KMS-11 (cell line): ENCODE data around the gene NEDD4L.
A peak's percentile ranks its signal among the peaks of the same experiment; 100 is the strongest.

Experiments used
- H2AFZ ChIP-seq: fragments of 200-600 bp; sonication (generic); 2 replicates; pipeline ENCODE4 v1.6.1; 2016; ENCODE audit warnings: antibody characterized with exemption, mixed run types, low read depth
- H3K27ac ChIP-seq: fragments of 200-600 bp; sonication (generic); 2 replicates; pipeline ENCODE4 v1.6.1; 2016; ENCODE audit warnings: mild to moderate bottlenecking, mixed run types
- H3K27me3 ChIP-seq: fragments of 200-600 bp; sonication (generic); 2 replicates; pipeline ENCODE4 v1.6.1; 2017; ENCODE audit warnings: mild to moderate bottlenecking, low read depth, mixed run types, moderate library complexity; ENCODE audit not compliant: insufficient read depth
- H3K36me3 ChIP-seq: fragments of 200-600 bp; sonication (generic); 2 replicates; pipeline ENCODE4 v1.6.1; 2017; ENCODE audit warnings: mild to moderate bottlenecking, mixed run types; ENCODE audit not compliant: insufficient read depth
- H3K4me1 ChIP-seq: fragments of 200-600 bp; sonication (generic); 2 replicates; pipeline ENCODE4 v1.6.1; 2016; ENCODE audit warnings: mild to moderate bottlenecking, low read depth, mixed run types; ENCODE audit not compliant: poor library complexity, severe bottlenecking
- H3K4me2 ChIP-seq: fragments of 200-600 bp; sonication (generic); 2 replicates; pipeline ENCODE4 v1.7.0; 2016; ENCODE audit warnings: mild to moderate bottlenecking, mixed run types
- H3K4me3 ChIP-seq: fragments of 200-600 bp; sonication (generic); IDR thresholded peaks from 2 replicates; pipeline ENCODE4 v1.6.1; 2017; ENCODE audit warnings: low read depth, low read length, mixed read lengths; ENCODE audit not compliant: insufficient read depth
- H3K79me2 ChIP-seq: fragments of 200-600 bp; sonication (generic); 2 replicates; pipeline ENCODE4 v1.6.1; 2016; ENCODE audit warnings: low read depth, mixed run types; ENCODE audit not compliant: insufficient read depth
- H3K9ac ChIP-seq: fragments of 200-600 bp; sonication (generic); 2 replicates; pipeline ENCODE4 v1.6.1; 2016; ENCODE audit warnings: mild to moderate bottlenecking, mixed run types
- H4K20me1 ChIP-seq: fragments of 200-600 bp; sonication (generic); 2 replicates; pipeline ENCODE4 v1.6.1; 2016; ENCODE audit warnings: mild to moderate bottlenecking, mixed run types; ENCODE audit not compliant: insufficient read depth
- TF ChIP-seq, protein P1 (sequence below): fragments of 200-600 bp; sonication (generic); conservative IDR thresholded peaks from 2 replicates; pipeline ENCODE4 v1.6.1; 2017; ENCODE audit warnings: low read depth, mild to moderate bottlenecking, antibody characterized with exemption, low read length, moderate library complexity, mixed read lengths

The NEDD4L gene

DNA sequence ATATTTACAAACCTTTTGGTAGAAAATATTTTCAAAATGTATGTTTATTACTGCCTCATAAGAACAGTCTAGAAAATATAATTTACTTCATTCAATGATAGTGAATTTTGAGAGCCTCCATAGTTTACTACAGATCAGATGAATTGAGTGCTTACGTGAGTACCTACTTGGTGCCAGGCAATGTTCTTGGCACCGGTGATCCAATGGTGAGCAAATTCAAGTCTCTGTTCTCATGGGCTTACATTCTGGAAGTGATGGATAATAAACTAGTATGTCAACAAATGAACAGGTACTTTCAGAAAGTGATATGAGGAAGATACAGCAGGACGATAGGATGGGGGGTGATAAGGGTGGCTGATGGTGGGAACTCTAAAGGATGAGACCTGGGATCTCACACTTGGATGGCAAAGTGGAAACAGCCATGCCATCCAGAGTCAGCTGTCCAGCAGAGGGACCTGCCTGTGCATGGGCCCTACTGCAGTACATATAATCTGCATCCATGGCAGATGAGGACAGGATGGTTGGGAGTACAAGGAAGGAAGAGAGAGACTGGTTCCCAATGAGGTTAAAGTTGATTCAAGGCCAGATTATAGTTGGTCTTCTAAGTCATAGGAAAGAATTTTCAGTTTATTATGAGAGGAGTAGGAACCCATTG, 277.0 kb downstream of the NEDD4L start:
- H3K27me3 ChIP-seq = no peaks in the 10 kb centered on the region
- no peak overlapping the region for H3K4me2 ChIP-seq
- TF ChIP-seq, protein P1, sequence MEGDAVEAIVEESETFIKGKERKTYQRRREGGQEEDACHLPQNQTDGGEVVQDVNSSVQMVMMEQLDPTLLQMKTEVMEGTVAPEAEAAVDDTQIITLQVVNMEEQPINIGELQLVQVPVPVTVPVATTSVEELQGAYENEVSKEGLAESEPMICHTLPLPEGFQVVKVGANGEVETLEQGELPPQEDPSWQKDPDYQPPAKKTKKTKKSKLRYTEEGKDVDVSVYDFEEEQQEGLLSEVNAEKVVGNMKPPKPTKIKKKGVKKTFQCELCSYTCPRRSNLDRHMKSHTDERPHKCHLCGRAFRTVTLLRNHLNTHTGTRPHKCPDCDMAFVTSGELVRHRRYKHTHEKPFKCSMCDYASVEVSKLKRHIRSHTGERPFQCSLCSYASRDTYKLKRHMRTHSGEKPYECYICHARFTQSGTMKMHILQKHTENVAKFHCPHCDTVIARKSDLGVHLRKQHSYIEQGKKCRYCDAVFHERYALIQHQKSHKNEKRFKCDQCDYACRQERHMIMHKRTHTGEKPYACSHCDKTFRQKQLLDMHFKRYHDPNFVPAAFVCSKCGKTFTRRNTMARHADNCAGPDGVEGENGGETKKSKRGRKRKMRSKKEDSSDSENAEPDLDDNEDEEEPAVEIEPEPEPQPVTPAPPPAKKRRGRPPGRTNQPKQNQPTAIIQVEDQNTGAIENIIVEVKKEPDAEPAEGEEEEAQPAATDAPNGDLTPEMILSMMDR = no peak
- H3K9ac ChIP-seq = no peak overlapping the region
- H3K27ac ChIP-seq = no peak overlapping the region
- no peak overlapping the region for H3K4me3 ChIP-seq
- H3K79me2 ChIP-seq = no peaks in the 10 kb centered on the region
- no peaks in the 10 kb centered on the region for H3K36me3 ChIP-seq
- H2AFZ ChIP-seq = no peak overlapping the region
- peaks cover 4% of the 10 kb centered on the region for H3K4me1 ChIP-seq
- H4K20me1 ChIP-seq = no peaks in the 10 kb centered on the region

GRCh38 chr18:58321986-58322385, 278.0 kb downstream of the NEDD4L start:
- Histone ChIP-seq H3K36me3 (no peaks in the 10 kb centered on the region), H3K4me3 (no peak overlapping the region), H3K27ac (no peak overlapping the region), H2AFZ (no peak overlapping the region), H3K4me1 (peaks cover 4% of the 10 kb centered on the region), H3K9ac (no peak overlapping the region), H3K4me2 (no peak overlapping the region), H3K27me3 (no peaks in the 10 kb centered on the region), H4K20me1 (no peaks in the 10 kb centered on the region), H3K79me2 (no peaks in the 10 kb centered on the region)
- TF ChIP-seq, protein P1 = peak; percentile 54; the same call in 1 of the 2 replicates

GRCh38 chr18:58322464-58322863, 278.4 kb downstream of the NEDD4L start:
- Histone ChIP-seq H3K79me2 (no peaks in the 10 kb centered on the region), H3K4me2 (no peak overlapping the region), H3K27ac (no peak overlapping the region), H3K27me3 (no peaks in the 10 kb centered on the region), H3K9ac (no peak overlapping the region), H4K20me1 (no peaks in the 10 kb centered on the region), H3K4me1 (peaks cover 4% of the 10 kb centered on the region), H2AFZ (no peak overlapping the region), H3K4me3 (no peak overlapping the region), H3K36me3 (no peaks in the 10 kb centered on the region)
- TF ChIP-seq, protein P1 = no peak

DNA sequence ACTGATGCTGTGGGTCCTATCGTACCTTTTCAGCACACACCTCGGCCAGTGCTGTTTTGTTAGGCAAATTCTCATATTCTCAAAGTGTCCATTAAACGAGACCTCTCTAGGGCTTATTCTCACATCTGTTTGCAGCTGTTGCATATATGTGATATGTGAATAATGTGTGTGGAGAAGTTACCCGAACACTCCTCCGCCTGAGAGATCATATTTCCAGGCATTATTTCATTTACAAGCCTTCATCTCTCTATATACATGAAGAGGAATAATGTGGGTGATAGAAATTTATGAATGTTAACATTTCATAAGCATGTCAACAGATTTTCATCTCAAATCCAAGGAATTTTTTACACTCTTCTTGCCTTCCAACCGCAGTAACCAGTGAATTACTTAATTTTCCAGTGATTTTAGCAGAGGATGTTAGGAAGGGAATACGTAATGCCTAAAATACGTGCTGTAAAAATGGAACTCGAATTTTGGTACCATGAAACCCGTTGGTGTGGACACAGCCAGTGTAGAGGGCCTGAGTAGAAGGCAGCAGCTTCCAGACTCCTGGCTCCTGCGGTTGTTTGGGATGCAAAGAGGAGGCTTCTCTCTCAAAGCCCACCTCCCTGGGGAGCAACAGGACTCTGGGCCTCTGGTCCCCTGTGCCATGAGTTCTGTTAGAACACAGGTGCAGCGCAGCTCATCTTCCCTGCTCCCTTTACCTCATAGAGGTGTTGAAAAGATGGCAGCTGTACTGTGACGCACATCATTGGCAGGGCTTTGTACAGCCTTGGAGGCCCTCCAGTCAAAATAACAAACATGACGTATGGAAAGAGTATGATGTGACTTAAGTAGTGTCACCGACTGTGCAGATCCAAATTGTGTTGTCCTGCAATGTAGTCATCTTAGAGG, 280.1 kb downstream of the NEDD4L start:
- Histone ChIP-seq H3K27ac (no peak overlapping the region), H4K20me1 (no peaks in the 10 kb centered on the region), H3K4me3 (no peak overlapping the region), H3K79me2 (no peaks in the 10 kb centered on the region), H3K4me2 (no peak overlapping the region), H3K9ac (no peak overlapping the region), H3K4me1 (peaks cover 4% of the 10 kb centered on the region), H3K36me3 (no peaks in the 10 kb centered on the region), H2AFZ (no peak overlapping the region), H3K27me3 (no peaks in the 10 kb centered on the region)
- TF ChIP-seq, protein P1 = no peak
